ENCODE data around the gene GARNL3. TPM values are rescaled to one million over a fixed set of nuclear protein-coding genes. Genes with fewer than 3 reads are reported as not detected.

Gene GARNL3
- total RNA-seq, 1 experiment from 2014 or later, result 2.8 TPM

DNA sequence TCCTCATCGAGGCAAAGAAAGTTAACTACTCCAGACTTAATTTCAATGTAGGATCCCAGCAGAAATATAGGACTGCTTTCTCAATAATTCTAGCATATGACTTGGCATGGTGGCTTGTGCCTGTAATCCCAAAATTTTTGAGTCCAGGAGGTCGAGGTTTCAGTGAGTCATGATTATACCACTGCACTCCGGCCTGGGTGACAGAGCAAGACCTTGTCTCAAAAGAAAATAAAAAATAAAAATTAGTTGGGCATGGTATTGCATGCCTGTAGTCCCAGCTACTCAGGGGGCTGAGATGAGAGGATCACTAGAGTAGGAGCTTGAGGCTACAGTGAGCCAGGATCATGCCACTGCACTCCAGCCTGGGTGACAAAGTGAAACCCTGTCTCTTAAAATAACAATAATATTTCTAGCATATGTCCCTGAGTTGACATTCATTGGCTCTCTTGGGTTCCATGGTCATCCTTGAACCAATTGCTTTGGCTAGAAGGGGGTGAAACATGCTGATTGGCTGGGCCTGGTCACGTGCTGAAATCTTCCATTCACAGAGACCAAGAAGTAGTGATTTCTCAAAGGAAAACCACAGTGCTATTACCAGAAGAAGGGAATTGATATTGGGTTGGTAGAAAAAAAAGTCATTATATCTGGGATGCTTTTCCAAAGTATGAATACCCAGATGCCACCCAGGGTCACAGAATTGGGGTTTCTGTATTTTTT, 31.6 kb upstream of the GARNL3 start:
- DNase-seq, result no peak
- intact Hi-C loops (cut with micrococcal nuclease; ENCODE audit: unreplicated experiment), result no loop called here
- CTCF ChIA-PET, result no interaction called here
- no peak overlapping the region for H3K27ac Mint-ChIP-seq (ENCODE audit: unreplicated experiment)
- no TSS peak for BruUV-seq (replicated peaks)
- TF ChIP-seq, protein P1, sequence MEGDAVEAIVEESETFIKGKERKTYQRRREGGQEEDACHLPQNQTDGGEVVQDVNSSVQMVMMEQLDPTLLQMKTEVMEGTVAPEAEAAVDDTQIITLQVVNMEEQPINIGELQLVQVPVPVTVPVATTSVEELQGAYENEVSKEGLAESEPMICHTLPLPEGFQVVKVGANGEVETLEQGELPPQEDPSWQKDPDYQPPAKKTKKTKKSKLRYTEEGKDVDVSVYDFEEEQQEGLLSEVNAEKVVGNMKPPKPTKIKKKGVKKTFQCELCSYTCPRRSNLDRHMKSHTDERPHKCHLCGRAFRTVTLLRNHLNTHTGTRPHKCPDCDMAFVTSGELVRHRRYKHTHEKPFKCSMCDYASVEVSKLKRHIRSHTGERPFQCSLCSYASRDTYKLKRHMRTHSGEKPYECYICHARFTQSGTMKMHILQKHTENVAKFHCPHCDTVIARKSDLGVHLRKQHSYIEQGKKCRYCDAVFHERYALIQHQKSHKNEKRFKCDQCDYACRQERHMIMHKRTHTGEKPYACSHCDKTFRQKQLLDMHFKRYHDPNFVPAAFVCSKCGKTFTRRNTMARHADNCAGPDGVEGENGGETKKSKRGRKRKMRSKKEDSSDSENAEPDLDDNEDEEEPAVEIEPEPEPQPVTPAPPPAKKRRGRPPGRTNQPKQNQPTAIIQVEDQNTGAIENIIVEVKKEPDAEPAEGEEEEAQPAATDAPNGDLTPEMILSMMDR (IDR thresholded peaks at IDR 0.05; ENCODE audit: unreplicated experiment), result no peak
- H3K9me3 Mint-ChIP-seq (ENCODE audit: low read depth, unreplicated experiment), result no peaks in the 10 kb centered on the region
- no peaks in the 10 kb centered on the region for H3K27me3 Mint-ChIP-seq (ENCODE audit: unreplicated experiment)
- H3K36me3 Mint-ChIP-seq (ENCODE audit: insufficient read depth, unreplicated experiment), result no peaks in the 10 kb centered on the region
- no peak overlapping the region for H3K4me3 Mint-ChIP-seq (ENCODE audit: low read depth, unreplicated experiment)
- H3K4me1 Mint-ChIP-seq (ENCODE audit: low read depth, unreplicated experiment), result no peaks in the 10 kb centered on the region

DNA sequence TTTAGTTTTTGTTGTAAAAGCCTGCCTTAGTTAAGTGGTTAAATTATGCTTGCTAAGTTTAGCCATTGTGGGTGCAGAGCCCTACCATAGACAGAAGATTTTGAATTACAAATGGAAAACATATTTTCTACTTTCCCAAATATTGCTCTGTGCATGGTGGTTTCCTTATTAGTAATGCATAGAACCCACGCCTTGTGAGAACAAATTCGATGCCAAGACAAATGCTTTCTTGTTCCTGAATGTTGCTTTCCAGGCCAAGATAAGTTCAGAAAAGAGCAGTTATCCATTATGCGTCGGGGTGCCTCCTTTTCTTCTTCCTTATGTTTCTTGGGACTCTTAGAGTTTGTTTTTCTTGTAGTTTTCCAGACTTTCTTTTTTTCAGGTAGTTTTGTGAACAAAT, 31.0 kb upstream of the GARNL3 start:
- TF ChIP-seq, protein P1 (IDR thresholded peaks at IDR 0.05; ENCODE audit: unreplicated experiment), result no peak
- Mint-ChIP-seq H3K9me3 (ENCODE audit: low read depth, unreplicated experiment) (no peaks in the 10 kb centered on the region), H3K27ac (ENCODE audit: unreplicated experiment) (no peak overlapping the region), H3K4me1 (ENCODE audit: low read depth, unreplicated experiment) (no peaks in the 10 kb centered on the region), H3K36me3 (ENCODE audit: insufficient read depth, unreplicated experiment) (no peaks in the 10 kb centered on the region), H3K4me3 (ENCODE audit: low read depth, unreplicated experiment) (no peak overlapping the region), H3K27me3 (ENCODE audit: unreplicated experiment) (no peaks in the 10 kb centered on the region)
- CTCF ChIA-PET, result no interaction called here
- intact Hi-C loops (cut with micrococcal nuclease; ENCODE audit: unreplicated experiment), result no loop called here
- no TSS peak for BruUV-seq (replicated peaks)
- DNase-seq, result no peak

DNA sequence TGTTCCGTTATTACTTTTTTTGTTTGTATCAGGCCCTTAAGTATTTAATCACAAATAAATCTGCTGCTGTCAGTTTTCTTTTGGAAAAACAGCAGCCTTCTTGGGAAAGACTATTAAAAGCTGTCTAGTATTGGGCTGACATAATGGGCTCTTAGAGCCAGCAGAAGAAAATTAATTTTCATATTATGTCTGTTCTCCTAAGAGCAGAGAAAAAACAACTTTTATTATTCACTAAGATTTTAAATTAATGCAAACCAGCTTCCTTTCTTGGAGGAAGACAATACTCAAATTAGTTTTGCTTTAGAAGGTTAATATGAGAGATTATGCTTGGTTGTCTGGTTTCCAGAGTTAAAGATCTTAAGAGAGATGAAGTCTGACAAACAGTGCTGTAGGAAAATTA, 30.6 kb upstream of the GARNL3 start:
- no peak for DNase-seq
- TF ChIP-seq, protein P1 (IDR thresholded peaks at IDR 0.05; ENCODE audit: unreplicated experiment), result no peak
- intact Hi-C loops (cut with micrococcal nuclease; ENCODE audit: unreplicated experiment), result no loop called here
- no TSS peak for BruUV-seq (replicated peaks)
- H3K36me3 Mint-ChIP-seq (ENCODE audit: insufficient read depth, unreplicated experiment), result no peaks in the 10 kb centered on the region
- no peaks in the 10 kb centered on the region for H3K9me3 Mint-ChIP-seq (ENCODE audit: low read depth, unreplicated experiment)
- no peak overlapping the region for H3K27ac Mint-ChIP-seq (ENCODE audit: unreplicated experiment)
- CTCF ChIA-PET, result no interaction called here
- no peaks in the 10 kb centered on the region for H3K27me3 Mint-ChIP-seq (ENCODE audit: unreplicated experiment)
- no peaks in the 10 kb centered on the region for H3K4me1 Mint-ChIP-seq (ENCODE audit: low read depth, unreplicated experiment)
- H3K4me3 Mint-ChIP-seq (ENCODE audit: low read depth, unreplicated experiment), result no peak overlapping the region

DNA sequence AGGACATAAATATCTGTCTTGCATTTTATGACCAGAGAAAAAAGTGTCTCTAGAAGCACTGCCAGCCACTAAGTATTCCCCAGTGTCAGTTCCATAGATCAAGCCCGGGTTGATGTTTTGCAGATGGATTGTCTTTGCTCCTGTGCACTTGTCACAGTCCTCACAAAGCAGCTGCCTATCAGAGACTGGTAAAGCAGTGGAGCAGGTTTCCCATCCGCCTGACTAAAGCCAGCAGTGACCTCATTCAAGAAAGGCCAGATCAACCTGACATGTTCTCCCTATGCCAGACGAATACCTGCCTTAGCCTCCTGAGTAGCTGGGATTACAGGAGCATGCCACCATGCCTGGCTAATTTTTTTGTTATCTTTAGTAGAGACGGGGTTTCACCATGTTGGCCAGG, 26.8 kb upstream of the GARNL3 start:
- no peak overlapping the region for H3K4me3 Mint-ChIP-seq (ENCODE audit: low read depth, unreplicated experiment)
- intact Hi-C loops (cut with micrococcal nuclease; ENCODE audit: unreplicated experiment), result no loop called here
- H3K9me3 Mint-ChIP-seq (ENCODE audit: low read depth, unreplicated experiment), result no peaks in the 10 kb centered on the region
- H3K27me3 Mint-ChIP-seq (ENCODE audit: unreplicated experiment), result no peaks in the 10 kb centered on the region
- H3K27ac Mint-ChIP-seq (ENCODE audit: unreplicated experiment), result no peak overlapping the region
- CTCF ChIA-PET, result interaction anchor here (0.6 kb wide), 2 partner anchors 378 to 1835 kb away, joined by 3 to 9 read pairs; no protein-coding TSS in a partner anchor
- BruUV-seq (replicated peaks), result no TSS peak
- no peaks in the 10 kb centered on the region for H3K36me3 Mint-ChIP-seq (ENCODE audit: insufficient read depth, unreplicated experiment)
- no peak for DNase-seq
- TF ChIP-seq, protein P1 (IDR thresholded peaks at IDR 0.05; ENCODE audit: unreplicated experiment), result no peak
- H3K4me1 Mint-ChIP-seq (ENCODE audit: low read depth, unreplicated experiment), result no peaks in the 10 kb centered on the region
